HT-29 (cell line): ENCODE results near the gene INF2. TPM values are rescaled to one million over a fixed set of nuclear protein-coding genes. Genes with fewer than 3 reads are reported as not detected.
"Not testable (repeated sequence)": the region's sequence is repeated elsewhere in the genome, so short reads cannot be mapped to it uniquely, and the experiment has no call there.

ENCODE experiments used
- DNase-seq: peaks from one replicate; pipeline ENCODE4 v3.0.0-alpha.2; 2015; ENCODE audit warnings: low spot score
- total RNA-seq: library from RNA; depleted of rRNA; stranded (reverse); fragments of >200 nt; shearing (Covaris generic); gene quantifications from 2 replicates; pipeline ENCODE4 v1.2.3, GENCODE V29; 2014

The INF2 gene
- total RNA-seq, 1 experiment from 2014 or later = 322 TPM

DNA sequence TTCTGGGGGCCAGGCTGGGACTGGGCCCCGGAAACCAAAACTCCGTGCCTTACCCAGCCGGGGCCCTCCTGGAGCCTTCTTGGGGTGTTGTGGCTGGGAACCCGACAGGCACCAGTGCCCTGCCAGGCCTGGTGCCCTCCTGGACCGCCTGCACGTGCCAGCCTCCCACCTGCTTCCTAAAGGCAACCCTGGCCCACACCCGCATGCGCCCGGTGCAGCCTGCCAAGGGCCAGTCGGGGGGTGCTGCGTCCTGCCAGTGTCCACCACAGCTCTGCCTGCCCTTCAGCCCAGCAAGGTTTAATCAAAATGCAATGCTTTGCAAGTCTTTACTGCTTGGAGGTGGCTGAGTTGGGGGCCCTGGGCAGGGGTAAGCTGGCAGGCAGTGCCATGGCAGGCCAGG, 29.5 kb downstream of the INF2 start:
- DNase-seq = no peak

GRCh38 chr14:104719343-104719742, 29.9 kb downstream of the INF2 start:
- no peak for DNase-seq

DNA sequence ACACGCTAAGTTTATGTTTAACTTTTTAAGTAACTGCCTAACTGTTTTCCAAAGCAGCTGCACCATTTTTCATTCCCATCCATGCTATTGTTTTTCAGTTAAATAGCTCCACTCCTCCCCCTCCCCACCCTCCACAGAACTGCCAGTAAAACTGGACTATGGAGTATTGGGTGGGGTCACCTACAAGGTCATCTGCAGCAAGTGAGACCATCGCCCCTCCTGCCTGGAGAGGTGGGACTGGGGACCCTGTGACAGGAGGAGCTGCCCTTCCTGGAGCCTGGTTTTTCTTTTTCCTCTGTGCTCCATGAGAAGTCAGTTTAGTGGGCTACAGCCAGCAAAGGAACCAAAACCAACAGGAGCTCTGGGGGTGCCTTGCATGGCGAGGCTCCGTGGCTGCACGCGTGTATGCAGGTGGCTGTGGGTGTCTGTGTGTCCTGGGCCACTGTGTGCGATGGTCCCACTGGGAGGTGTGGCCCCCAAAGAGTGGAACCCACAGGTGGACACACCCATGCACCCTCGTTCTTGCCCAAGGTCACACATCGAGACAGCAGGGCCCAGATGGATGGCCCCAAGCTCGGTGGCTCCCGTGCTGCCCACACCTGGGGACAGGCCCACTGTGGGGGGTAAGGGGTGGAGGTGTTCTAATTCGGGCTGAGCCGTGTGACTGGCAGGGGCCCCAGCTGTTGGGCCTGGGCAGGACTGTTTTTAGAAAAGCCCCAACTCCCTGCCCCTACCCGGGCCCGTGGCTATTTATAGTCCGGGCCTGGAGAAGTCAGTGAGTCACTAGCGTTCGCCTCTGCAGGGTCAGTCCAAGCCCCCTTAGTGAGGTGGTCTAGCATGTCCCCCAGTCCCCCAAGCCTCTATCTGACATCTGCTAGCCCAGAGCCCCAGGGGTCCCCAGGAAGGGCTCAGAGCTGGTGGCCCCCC, 32.4 kb downstream of the INF2 start:
- no peak for DNase-seq

DNA sequence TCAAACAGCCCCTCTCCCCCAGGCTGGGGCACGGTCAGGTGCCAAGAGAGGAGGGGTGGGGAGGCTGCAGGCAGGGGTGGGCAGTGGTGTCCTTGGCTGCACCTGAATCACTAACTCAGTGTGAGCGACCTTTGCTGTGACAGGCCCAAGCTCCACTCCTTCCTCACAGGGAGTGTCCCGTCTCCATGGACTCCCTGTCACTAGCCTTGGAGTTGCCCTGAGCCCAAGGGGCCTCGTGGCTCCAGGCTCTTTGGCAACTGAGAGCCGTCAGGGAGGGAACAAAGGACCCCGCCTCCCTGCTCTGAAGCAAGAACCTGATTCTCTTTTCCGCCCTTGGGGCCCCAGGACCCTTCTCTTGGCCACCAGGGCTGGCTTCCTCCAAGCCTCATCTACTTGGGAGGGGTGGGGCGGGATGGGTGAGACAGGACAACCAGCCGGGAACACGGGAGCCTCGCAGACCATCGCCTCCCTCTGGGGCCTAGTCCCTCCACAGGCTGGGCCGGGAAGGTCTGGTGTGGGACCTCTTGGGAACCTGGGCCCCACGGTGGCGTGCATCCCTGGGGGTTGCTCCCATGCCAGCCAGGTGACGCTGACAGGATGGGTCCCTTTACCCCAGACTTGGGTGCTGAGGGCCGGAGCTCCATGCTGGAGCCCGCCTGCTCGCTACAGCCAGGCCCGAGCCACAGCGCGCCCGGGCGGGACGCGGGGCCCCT, 33.7 kb downstream of the INF2 start:
- DNase-seq = peak; percentile 28

GRCh38 chr14:104723651-104724406, 34.4 kb downstream of the INF2 start, which contains the start of gene ADSS1:
TSS of gene ADSS1 (plus strand) at chr14:104724229. CDS start at chr14:104724271, 42 bp downstream.
- DNase-seq = peak; percentile 44

- peak; percentile 18 for DNase-seq
Observed at GRCh38 chr14:104724407-104724980, 35.1 kb downstream of the INF2 start.

GRCh38 chr14:104724981-104725771, 35.8 kb downstream of the INF2 start:
- peak; percentile 41 for DNase-seq

- DNase-seq = no peak
Observed at GRCh38 chr14:104725772-104726548, 36.5 kb downstream of the INF2 start.

DNA sequence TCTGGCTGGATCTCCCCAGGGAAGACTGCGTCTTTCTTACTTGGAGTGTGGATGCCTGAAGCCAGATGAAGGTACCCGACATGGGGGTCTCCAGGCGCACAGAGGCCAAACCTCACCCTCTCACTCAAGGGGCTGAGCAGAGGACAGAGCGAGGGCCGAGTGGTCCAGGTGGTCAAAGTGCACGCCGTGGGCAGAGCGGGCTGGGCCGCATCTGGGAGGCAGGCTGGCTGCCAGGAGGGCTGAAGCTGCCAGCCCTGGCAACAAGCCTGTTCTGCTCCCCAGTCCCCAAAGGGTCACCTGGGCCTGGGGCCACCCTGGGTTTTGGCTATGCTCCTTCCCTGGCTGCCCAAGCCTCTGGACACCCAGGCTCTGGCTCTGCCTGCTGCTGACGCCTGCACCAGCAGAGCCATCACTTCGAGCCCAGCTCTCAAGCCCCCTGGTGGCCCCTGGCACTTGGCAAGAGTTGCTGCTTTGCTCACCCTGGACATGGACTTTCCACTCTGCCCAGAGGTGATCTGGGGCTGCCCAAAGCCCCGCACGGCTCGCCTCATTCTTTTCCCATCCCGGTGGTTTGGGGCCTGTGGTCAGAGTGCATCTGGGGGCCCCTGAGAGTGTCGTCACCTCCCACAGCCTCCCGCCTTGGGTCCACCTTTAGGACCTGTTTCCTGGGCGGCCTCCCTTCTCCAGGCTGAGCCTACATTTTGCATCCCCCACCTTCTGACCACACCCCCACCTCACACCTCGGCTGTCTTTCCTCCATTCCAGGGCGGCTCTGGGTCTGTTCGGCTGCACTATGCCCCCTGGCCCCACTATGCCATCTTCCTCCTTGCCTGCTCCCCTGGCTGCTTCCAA, 37.4 kb downstream of the INF2 start:
- DNase-seq = peak; percentile 37

GRCh38 chr14:104728631-104729030, 39.2 kb downstream of the INF2 start:
- no peak for DNase-seq

GRCh38 chr14:104729176-104729834, 39.9 kb downstream of the INF2 start:
- not testable (repeated sequence) for DNase-seq

GRCh38 chr14:104729835-104730181, 40.4 kb downstream of the INF2 start:
- DNase-seq = no peak

GRCh38 chr14:104730487-104730886, 41.1 kb downstream of the INF2 start:
- no peak for DNase-seq

GRCh38 chr14:104731320-104732294, 42.2 kb downstream of the INF2 start:
- DNase-seq = no peak

- peak; percentile 42 for DNase-seq
Observed at GRCh38 chr14:104732355-104732804, 43.0 kb downstream of the INF2 start.

DNA sequence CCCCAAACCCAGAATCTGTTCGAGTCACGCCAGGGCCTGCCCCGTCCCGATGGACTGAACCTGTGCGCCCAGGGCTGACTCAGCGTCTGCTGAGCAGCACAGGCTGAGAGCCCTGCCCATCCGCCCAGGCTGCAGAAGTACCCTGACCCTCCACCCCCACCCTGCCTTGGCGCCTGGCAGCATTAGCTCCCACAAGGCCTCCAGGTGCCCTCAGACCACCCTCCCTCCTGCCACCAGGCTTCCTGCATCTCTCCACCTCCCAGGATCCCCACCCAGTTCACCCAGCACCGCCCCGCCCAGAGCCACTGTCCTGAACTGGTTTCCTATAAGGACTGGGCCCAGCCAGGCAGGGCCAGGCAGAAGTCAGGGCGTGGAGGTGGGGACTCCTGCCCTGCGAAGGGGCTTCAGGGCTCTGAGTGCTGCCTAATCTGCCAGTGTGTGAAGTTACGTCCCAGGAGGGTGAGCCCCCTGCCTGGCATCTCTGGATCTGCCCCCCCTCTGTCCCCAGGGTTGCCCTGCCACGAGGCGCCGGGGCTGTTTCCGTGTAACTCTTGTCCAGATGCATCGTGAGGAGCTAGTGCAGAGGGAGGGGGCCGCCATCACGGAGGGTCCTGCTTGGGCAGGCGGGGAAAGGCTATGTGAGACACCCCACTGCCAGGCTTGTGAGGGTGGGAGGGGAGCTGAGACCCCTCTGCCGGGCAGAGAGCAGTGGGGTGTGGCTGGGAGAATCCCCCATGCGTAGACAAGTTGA, 43.7 kb downstream of the INF2 start:
- peak; percentile 49 for DNase-seq
